COR-L47 (cell line): ENCODE data around the gene COX17.
A peak's percentile ranks its signal among the peaks of the same experiment; 100 is the strongest.
"Not testable (repeated sequence)": the region's sequence is repeated elsewhere in the genome, so short reads cannot be mapped to it uniquely, and the experiment has no call there.

Source experiments
- DNase-seq: peaks from one replicate; lab custom pipeline; 2025; lab: John Stamatoyannopoulos, UW

Gene COX17

GRCh38 chr3:119676771-119677640, at the start of gene COX17:
COX17 (minus strand) TSS chr3:119677406; CDS start chr3:119677310, 96 bp downstream.
- peak; percentile 99 for DNase-seq

GRCh38 chr3:119726909-119727308, 49.7 kb upstream of the COX17 start:
- DNase-seq = no peak

GRCh38 chr3:119723022-119723421, 45.8 kb upstream of the COX17 start:
- no peak for DNase-seq

GRCh38 chr3:119717520-119717919, 40.3 kb upstream of the COX17 start:
- DNase-seq = no peak

- no peak for DNase-seq
Measured at GRCh38 chr3:119716998-119717397, 39.8 kb upstream of the COX17 start.

GRCh38 chr3:119715105-119715504, 37.9 kb upstream of the COX17 start:
- no peak for DNase-seq

GRCh38 chr3:119703820-119704531, 26.8 kb upstream of the COX17 start:
- DNase-seq = no peak

GRCh38 chr3:119702530-119703527, 25.6 kb upstream of the COX17 start, which contains the start of gene CFAP91:
CFAP91 (plus strand) TSS chr3:119703022; CDS start chr3:119703099, 77 bp downstream.
- DNase-seq = peak; percentile 96

- DNase-seq = no peak
Measured at GRCh38 chr3:119700920-119701734, 23.9 kb upstream of the COX17 start.

GRCh38 chr3:119700269-119700919, 23.2 kb upstream of the COX17 start:
- DNase-seq = no peak

GRCh38 chr3:119697394-119697793, 20.2 kb upstream of the COX17 start:
- DNase-seq = no peak

GRCh38 chr3:119695480-119695879, 18.3 kb upstream of the COX17 start:
- peak; percentile 23 for DNase-seq

- peak; percentile 24 for DNase-seq
Measured at GRCh38 chr3:119690043-119690656, 12.9 kb upstream of the COX17 start.

GRCh38 chr3:119683421-119683820, 6.2 kb upstream of the COX17 start:
- no peak for DNase-seq

GRCh38 chr3:119681279-119681678, 4.1 kb upstream of the COX17 start:
- DNase-seq = peak; percentile 33

- DNase-seq = no peak
Measured at GRCh38 chr3:119679874-119680273, 2.7 kb upstream of the COX17 start.

- not testable (repeated sequence) for DNase-seq
Measured at GRCh38 chr3:119678209-119678608, 1.0 kb upstream of the COX17 start.

GRCh38 chr3:119677641-119677934, 382 bp upstream of the COX17 start:
- no peak for DNase-seq

- no peak for DNase-seq
Measured at GRCh38 chr3:119676020-119676419, 1.2 kb downstream of the COX17 start.

- DNase-seq = no peak
Measured at GRCh38 chr3:119675188-119675874, 1.9 kb downstream of the COX17 start.
